ENCODE results near the gene MCUR1.

GRCh38 chr6:13795041-13795750, 19.2 kb downstream of the MCUR1 start:
- peak; percentile 85 to 97 (median 92) for TF ChIP-seq CTCF (IDR thresholded peaks at IDR 0.05)
- TF ChIP-seq POLR2A (IDR thresholded peaks at IDR 0.05) = no peak

Measured in heart left ventricle (tissue), 13 donors.